22Rv1 (cell line): ENCODE measurements around the gene ASB3.

Experiments used
- ZFX ChIP-seq: fragments of 450-650 bp; IDR thresholded peaks from 2 replicates; pipeline ENCODE4 v1.6.1; 2017; ENCODE audit warnings: antibody characterized with exemption, borderline replicate concordance
- TF ChIP-seq, protein P1 (sequence below): fragments of 450-650 bp; IDR thresholded peaks from 2 replicates; pipeline ENCODE4 v1.5.1; 2017; ENCODE audit warnings: mild to moderate bottlenecking

DNA sequence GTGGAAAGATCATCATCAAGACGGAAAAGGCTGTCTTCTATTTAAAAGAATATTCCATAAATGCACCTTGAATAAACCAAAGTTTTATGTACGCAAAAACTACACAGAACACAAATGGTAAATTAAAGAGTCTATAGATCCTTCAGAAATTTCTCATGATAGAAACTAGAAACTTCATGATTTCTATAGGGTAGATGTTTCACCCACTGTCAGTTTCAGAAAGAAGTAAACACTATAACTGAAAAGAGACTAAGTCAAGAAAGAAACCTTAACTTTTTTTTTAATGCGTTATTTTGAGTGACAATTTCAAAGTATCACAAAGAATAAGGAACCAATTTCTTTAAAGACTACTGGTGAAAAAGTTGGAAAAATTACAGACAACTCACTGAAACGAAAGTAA lies 61.1 kb downstream of the ASB3 start:
- TF ChIP-seq, protein P1, sequence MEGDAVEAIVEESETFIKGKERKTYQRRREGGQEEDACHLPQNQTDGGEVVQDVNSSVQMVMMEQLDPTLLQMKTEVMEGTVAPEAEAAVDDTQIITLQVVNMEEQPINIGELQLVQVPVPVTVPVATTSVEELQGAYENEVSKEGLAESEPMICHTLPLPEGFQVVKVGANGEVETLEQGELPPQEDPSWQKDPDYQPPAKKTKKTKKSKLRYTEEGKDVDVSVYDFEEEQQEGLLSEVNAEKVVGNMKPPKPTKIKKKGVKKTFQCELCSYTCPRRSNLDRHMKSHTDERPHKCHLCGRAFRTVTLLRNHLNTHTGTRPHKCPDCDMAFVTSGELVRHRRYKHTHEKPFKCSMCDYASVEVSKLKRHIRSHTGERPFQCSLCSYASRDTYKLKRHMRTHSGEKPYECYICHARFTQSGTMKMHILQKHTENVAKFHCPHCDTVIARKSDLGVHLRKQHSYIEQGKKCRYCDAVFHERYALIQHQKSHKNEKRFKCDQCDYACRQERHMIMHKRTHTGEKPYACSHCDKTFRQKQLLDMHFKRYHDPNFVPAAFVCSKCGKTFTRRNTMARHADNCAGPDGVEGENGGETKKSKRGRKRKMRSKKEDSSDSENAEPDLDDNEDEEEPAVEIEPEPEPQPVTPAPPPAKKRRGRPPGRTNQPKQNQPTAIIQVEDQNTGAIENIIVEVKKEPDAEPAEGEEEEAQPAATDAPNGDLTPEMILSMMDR = no peak
- no peak for TF ChIP-seq ZFX
